HEK293 (cell line): ENCODE results near the gene CHL1.

ENCODE experiments used
- CTCF ChIA-PET: fragments of 350-600 bp; formaldehyde crosslinking; extraction: SDS; loops from one replicate; lab custom pipeline; 2021; ENCODE audit warnings: antibody characterized with exemption; lab: Yijun Ruan, JAX
- POLR2A ChIA-PET: fragments of 300-600 bp; formaldehyde crosslinking; extraction: SDS; loops from one replicate; lab custom pipeline; 2020; ENCODE audit warnings: antibody characterized with exemption, inconsistent platforms; lab: Yijun Ruan, JAX
- H3K27ac ChIP-seq: fragments of 200-500 bp; sonication (Bioruptor generic); 2 replicates; pipeline ENCODE4 v1.5.1; 2014; ENCODE audit warnings: low read depth, low read length, control low read depth, inconsistent platforms; ENCODE audit errors: extremely low read depth
- H3K36me3 ChIP-seq, 2 experiments: fragments of 200-500 bp in 1 of 2; sonication (Bioruptor generic) in 1 of 2; 1 replicate in 1 of 2; 2 replicates in 1 of 2; pipeline ENCODE4 v1.5.1; 2014 to 2017; ENCODE audit warnings: inconsistent platforms in 2 of 2, low read length in 2 of 2; ENCODE audit not compliant: control insufficient read depth in 2 of 2, insufficient read depth in 1 of 2
- H3K4me1 ChIP-seq: fragments of 200-500 bp; sonication (Bioruptor generic); 2 replicates; pipeline ENCODE4 v1.5.1; 2014; ENCODE audit warnings: mild to moderate bottlenecking, low read length, inconsistent platforms; ENCODE audit not compliant: control insufficient read depth, insufficient read depth
- H3K4me3 ChIP-seq: 2 replicates; pipeline ENCODE4 v1.5.1; 2011; ENCODE audit warnings: low read depth, mild to moderate bottlenecking, control low read depth, low read length, moderate library complexity
- H3K9me3 ChIP-seq: fragments of 200-500 bp; sonication (Bioruptor generic); 2 replicates; pipeline ENCODE4 v1.5.1; 2014; ENCODE audit warnings: low read depth, low read length, inconsistent platforms; ENCODE audit not compliant: control insufficient read depth, insufficient read depth
- BCL11A ChIP-seq: fragments of 450-650 bp; formaldehyde crosslinking; IDR thresholded peaks from 2 replicates; pipeline ENCODE4 v1.5.1; 2016; ENCODE audit warnings: low read depth, missing biosample characterization, missing genetic modification characterization
- GLI4 ChIP-seq: fragments of 450-650 bp; formaldehyde crosslinking; IDR thresholded peaks from 2 replicates; pipeline ENCODE4 v1.5.1; 2016; ENCODE audit warnings: missing biosample characterization, missing genetic modification characterization
- KLF7 ChIP-seq: fragments of 450-650 bp; formaldehyde crosslinking; IDR thresholded peaks from 2 replicates; pipeline ENCODE4 v1.5.1; 2016; ENCODE audit warnings: missing biosample characterization, missing genetic modification characterization, borderline replicate concordance
- KLF9 ChIP-seq: fragments of 450-650 bp; formaldehyde crosslinking; IDR thresholded peaks from 2 replicates; pipeline ENCODE4 v1.5.1; 2016; ENCODE audit warnings: missing biosample characterization, missing genetic modification characterization, low read depth
- MYNN ChIP-seq: fragments of 450-650 bp; formaldehyde crosslinking; IDR thresholded peaks from 2 replicates; pipeline ENCODE4 v1.5.1; 2016; ENCODE audit warnings: missing biosample characterization, missing genetic modification characterization, borderline replicate concordance
- OVOL3 ChIP-seq: fragments of 450-650 bp; formaldehyde crosslinking; IDR thresholded peaks from 2 replicates; pipeline ENCODE4 v1.5.1; 2016; ENCODE audit warnings: missing biosample characterization, missing genetic modification characterization
- PRDM1 ChIP-seq: fragments of 450-650 bp; formaldehyde crosslinking; IDR thresholded peaks from 2 replicates; pipeline ENCODE4; 2016; ENCODE audit warnings: missing biosample characterization, missing genetic modification characterization
- RBAK ChIP-seq: fragments of 450-650 bp; formaldehyde crosslinking; IDR thresholded peaks from 2 replicates; pipeline ENCODE4 v1.5.1; 2016; ENCODE audit warnings: missing biosample characterization, missing genetic modification characterization
- SP2 ChIP-seq: fragments of 450-650 bp; formaldehyde crosslinking; IDR thresholded peaks from 2 replicates; pipeline ENCODE4 v1.5.1; 2016; ENCODE audit warnings: missing biosample characterization, missing genetic modification characterization
- WT1 ChIP-seq: fragments of 450-650 bp; formaldehyde crosslinking; IDR thresholded peaks from 2 replicates; pipeline ENCODE4 v1.5.1; 2016; ENCODE audit warnings: missing biosample characterization, missing genetic modification characterization
- ZFHX2 ChIP-seq: fragments of 450-650 bp; formaldehyde crosslinking; conservative IDR thresholded peaks from 2 replicates; pipeline ENCODE4 v1.5.1; 2016; ENCODE audit warnings: missing biosample characterization, missing genetic modification characterization
- ZNF114 ChIP-seq: fragments of 450-650 bp; formaldehyde crosslinking; IDR thresholded peaks from 2 replicates; pipeline ENCODE4 v1.5.0; 2017; ENCODE audit warnings: missing biosample characterization, missing genetic modification characterization
- ZNF157 ChIP-seq: fragments of 450-650 bp; formaldehyde crosslinking; IDR thresholded peaks from 2 replicates; pipeline ENCODE4 v1.5.1; 2016; ENCODE audit warnings: missing biosample characterization, missing genetic modification characterization
- ZNF19 ChIP-seq: fragments of 450-650 bp; formaldehyde crosslinking; IDR thresholded peaks from 2 replicates; pipeline ENCODE4; 2016; ENCODE audit warnings: missing biosample characterization, missing genetic modification characterization, low read depth
- ZNF223 ChIP-seq: fragments of 450-650 bp; formaldehyde crosslinking; IDR thresholded peaks from 2 replicates; pipeline ENCODE4 v1.5.1; 2016; ENCODE audit warnings: missing biosample characterization, missing genetic modification characterization
- ZNF248 ChIP-seq: fragments of 450-650 bp; formaldehyde crosslinking; IDR thresholded peaks from 2 replicates; pipeline ENCODE4 v1.5.1; 2017; ENCODE audit warnings: missing biosample characterization, missing genetic modification characterization
- ZNF341 ChIP-seq: fragments of 450-650 bp; formaldehyde crosslinking; IDR thresholded peaks from 2 replicates; pipeline ENCODE4; 2016; ENCODE audit warnings: low read depth, missing biosample characterization, missing genetic modification characterization
- ZNF350 ChIP-seq: fragments of 450-650 bp; formaldehyde crosslinking; IDR thresholded peaks from 2 replicates; pipeline ENCODE4 v1.5.0; 2017; ENCODE audit warnings: missing biosample characterization, mild to moderate bottlenecking, missing genetic modification characterization
- ZNF404 ChIP-seq: fragments of 450-650 bp; formaldehyde crosslinking; IDR thresholded peaks from 2 replicates; pipeline ENCODE4 v1.5.1; 2017; ENCODE audit warnings: missing biosample characterization, missing genetic modification characterization
- ZNF510 ChIP-seq: fragments of 450-650 bp; formaldehyde crosslinking; IDR thresholded peaks from 2 replicates; pipeline ENCODE4 v1.5.1; 2018; ENCODE audit warnings: mild to moderate bottlenecking, missing genetic modification characterization, missing biosample characterization; ENCODE audit not compliant: insufficient replicate concordance
- ZNF529 ChIP-seq: fragments of 450-650 bp; formaldehyde crosslinking; IDR thresholded peaks from 2 replicates; pipeline ENCODE4 v1.5.1; 2017; ENCODE audit warnings: missing genetic modification characterization, missing biosample characterization; ENCODE audit not compliant: insufficient replicate concordance
- ZNF544 ChIP-seq: fragments of 450-650 bp; formaldehyde crosslinking; IDR thresholded peaks from 2 replicates; pipeline ENCODE4 v1.5.0; 2017; ENCODE audit warnings: missing biosample characterization, missing genetic modification characterization
- ZNF792 ChIP-seq: fragments of 450-650 bp; formaldehyde crosslinking; IDR thresholded peaks from 2 replicates; pipeline ENCODE4 v1.5.1; 2016; ENCODE audit warnings: missing biosample characterization, missing genetic modification characterization
- ZNF830 ChIP-seq: fragments of 450-650 bp; IDR thresholded peaks from 2 replicates; pipeline ENCODE4 v1.5.0; 2018; ENCODE audit warnings: missing biosample characterization, missing genetic modification characterization, low read depth, mild to moderate bottlenecking, moderate library complexity
- ZSCAN16 ChIP-seq: fragments of 450-650 bp; formaldehyde crosslinking; IDR thresholded peaks from 2 replicates; pipeline ENCODE4 v1.5.1; 2016; ENCODE audit warnings: missing biosample characterization, missing genetic modification characterization
- ZSCAN30 ChIP-seq: fragments of 450-650 bp; IDR thresholded peaks from 2 replicates; pipeline ENCODE4 v1.5.1; 2018; ENCODE audit warnings: missing biosample characterization, mild to moderate bottlenecking, missing genetic modification characterization, moderate library complexity
- TF ChIP-seq, protein P1 (sequence below): fragments of 450-650 bp; formaldehyde crosslinking; IDR thresholded peaks from 2 replicates; pipeline ENCODE4 v1.5.1; 2016; ENCODE audit warnings: missing biosample characterization, missing genetic modification characterization
- TF ChIP-seq, protein P2 (sequence below): fragments of 450-650 bp; formaldehyde crosslinking; IDR thresholded peaks from 2 replicates; pipeline ENCODE4 v1.5.1; 2016; ENCODE audit warnings: missing biosample characterization, missing genetic modification characterization, low read depth
- TF ChIP-seq, protein P3 (sequence below): fragments of 450-650 bp; formaldehyde crosslinking; IDR thresholded peaks from 2 replicates; pipeline ENCODE4 v1.5.1; 2017; ENCODE audit warnings: missing biosample characterization, missing genetic modification characterization
- TF ChIP-seq, protein P4 (sequence below): fragments of 450-650 bp; formaldehyde crosslinking; IDR thresholded peaks from 2 replicates; pipeline ENCODE4 v1.5.1; 2016; ENCODE audit warnings: missing biosample characterization, missing genetic modification characterization, low read depth

CHL1 gene

GRCh38 chr3:260898-261297 lies 64.3 kb downstream of the CHL1 start:
- CTCF ChIA-PET: no interaction called here

GRCh38 chr3:263393-263792 lies 66.8 kb downstream of the CHL1 start:
- CTCF ChIA-PET: interaction anchor here (0.7 kb wide), 1 partner anchor 10 kb away, joined by 3 read pairs; no protein-coding TSS in a partner anchor
- POLR2A ChIA-PET: no interaction called here

More at GRCh38 chr3:260898-261297, 64.3 kb downstream of the CHL1 start:
- no peak overlapping the region for H3K27ac ChIP-seq
- POLR2A ChIA-PET: no interaction called here
- no peak overlapping the region for H3K4me3 ChIP-seq
- TF ChIP-seq WT1 (tag by site-specific recombination) (no peak), ZNF114 (tag by site-specific recombination) (no peak), ZSCAN16 (tag by site-specific recombination) (no peak), ZNF350 (tag by site-specific recombination) (no peak), RBAK (no peak), ZNF248 (no peak), MYNN (tag by site-specific recombination) (no peak), ZNF544 (tag by site-specific recombination) (no peak), PRDM1 (no peak), BCL11A (tag by site-specific recombination) (no peak), ZNF792 (tag by site-specific recombination) (no peak), ZNF223 (tag by site-specific recombination) (no peak)
- TF ChIP-seq, protein P1, sequence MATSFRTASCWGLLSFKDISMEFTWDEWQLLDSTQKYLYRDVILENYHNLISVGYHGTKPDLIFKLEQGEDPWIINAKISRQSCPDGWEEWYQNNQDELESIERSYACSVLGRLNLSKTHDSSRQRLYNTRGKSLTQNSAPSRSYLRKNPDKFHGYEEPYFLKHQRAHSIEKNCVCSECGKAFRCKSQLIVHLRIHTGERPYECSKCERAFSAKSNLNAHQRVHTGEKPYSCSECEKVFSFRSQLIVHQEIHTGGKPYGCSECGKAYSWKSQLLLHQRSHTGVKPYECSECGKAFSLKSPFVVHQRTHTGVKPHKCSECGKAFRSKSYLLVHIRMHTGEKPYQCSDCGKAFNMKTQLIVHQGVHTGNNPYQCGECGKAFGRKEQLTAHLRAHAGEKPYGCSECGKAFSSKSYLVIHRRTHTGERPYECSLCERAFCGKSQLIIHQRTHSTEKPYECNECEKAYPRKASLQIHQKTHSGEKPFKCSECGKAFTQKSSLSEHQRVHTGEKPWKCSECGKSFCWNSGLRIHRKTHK: no peak
- TF ChIP-seq, protein P2, sequence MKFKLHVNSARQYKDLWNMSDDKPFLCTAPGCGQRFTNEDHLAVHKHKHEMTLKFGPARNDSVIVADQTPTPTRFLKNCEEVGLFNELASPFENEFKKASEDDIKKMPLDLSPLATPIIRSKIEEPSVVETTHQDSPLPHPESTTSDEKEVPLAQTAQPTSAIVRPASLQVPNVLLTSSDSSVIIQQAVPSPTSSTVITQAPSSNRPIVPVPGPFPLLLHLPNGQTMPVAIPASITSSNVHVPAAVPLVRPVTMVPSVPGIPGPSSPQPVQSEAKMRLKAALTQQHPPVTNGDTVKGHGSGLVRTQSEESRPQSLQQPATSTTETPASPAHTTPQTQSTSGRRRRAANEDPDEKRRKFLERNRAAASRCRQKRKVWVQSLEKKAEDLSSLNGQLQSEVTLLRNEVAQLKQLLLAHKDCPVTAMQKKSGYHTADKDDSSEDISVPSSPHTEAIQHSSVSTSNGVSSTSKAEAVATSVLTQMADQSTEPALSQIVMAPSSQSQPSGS (tag by site-specific recombination): no peak
- TF ChIP-seq, all 188 proteins: peak for 0
- Histone ChIP-seq H3K36me3 (no peaks in the 10 kb centered on the region), H3K4me1 (no peaks in the 10 kb centered on the region), H3K9me3 (no peaks in the 10 kb centered on the region)

More at GRCh38 chr3:263393-263792, 66.8 kb downstream of the CHL1 start:
- H3K4me1 ChIP-seq: no peaks in the 10 kb centered on the region
- H3K36me3 ChIP-seq: no peaks in the 10 kb centered on the region
- TF ChIP-seq ZNF510: no peak
- TF ChIP-seq KLF7 (tag by site-specific recombination): no peak
- no peak for TF ChIP-seq ZNF830
- no peak for TF ChIP-seq OVOL3 (tag by site-specific recombination)
- TF ChIP-seq, protein P3, sequence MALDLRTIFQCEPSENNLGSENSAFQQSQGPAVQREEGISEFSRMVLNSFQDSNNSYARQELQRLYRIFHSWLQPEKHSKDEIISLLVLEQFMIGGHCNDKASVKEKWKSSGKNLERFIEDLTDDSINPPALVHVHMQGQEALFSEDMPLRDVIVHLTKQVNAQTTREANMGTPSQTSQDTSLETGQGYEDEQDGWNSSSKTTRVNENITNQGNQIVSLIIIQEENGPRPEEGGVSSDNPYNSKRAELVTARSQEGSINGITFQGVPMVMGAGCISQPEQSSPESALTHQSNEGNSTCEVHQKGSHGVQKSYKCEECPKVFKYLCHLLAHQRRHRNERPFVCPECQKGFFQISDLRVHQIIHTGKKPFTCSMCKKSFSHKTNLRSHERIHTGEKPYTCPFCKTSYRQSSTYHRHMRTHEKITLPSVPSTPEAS (tag by site-specific recombination): no peak
- TF ChIP-seq ZNF157 (tag by site-specific recombination): no peak
- no peak for TF ChIP-seq ZNF404 (tag by site-specific recombination)
- TF ChIP-seq KLF9 (tag by site-specific recombination): no peak
- no peak for TF ChIP-seq ZNF529 (tag by site-specific recombination)
- TF ChIP-seq, protein P4, sequence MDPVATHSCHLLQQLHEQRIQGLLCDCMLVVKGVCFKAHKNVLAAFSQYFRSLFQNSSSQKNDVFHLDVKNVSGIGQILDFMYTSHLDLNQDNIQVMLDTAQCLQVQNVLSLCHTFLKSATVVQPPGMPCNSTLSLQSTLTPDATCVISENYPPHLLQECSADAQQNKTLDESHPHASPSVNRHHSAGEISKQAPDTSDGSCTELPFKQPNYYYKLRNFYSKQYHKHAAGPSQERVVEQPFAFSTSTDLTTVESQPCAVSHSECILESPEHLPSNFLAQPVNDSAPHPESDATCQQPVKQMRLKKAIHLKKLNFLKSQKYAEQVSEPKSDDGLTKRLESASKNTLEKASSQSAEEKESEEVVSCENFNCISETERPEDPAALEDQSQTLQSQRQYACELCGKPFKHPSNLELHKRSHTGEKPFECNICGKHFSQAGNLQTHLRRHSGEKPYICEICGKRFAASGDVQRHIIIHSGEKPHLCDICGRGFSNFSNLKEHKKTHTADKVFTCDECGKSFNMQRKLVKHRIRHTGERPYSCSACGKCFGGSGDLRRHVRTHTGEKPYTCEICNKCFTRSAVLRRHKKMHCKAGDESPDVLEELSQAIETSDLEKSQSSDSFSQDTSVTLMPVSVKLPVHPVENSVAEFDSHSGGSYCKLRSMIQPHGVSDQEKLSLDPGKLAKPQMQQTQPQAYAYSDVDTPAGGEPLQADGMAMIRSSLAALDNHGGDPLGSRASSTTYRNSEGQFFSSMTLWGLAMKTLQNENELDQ (tag by site-specific recombination): no peak
- TF ChIP-seq ZSCAN30 (tag by site-specific recombination): no peak
- no peak for TF ChIP-seq GLI4 (tag by site-specific recombination)
- TF ChIP-seq, protein P2 (tag by site-specific recombination): no peak
- TF ChIP-seq ZNF341: no peak
- no peak for TF ChIP-seq ZFHX2 (tag by site-specific recombination)
- no peak for TF ChIP-seq MYNN (tag by site-specific recombination)
- TF ChIP-seq SP2: no peak
- TF ChIP-seq ZNF19 (tag by site-specific recombination): no peak
- TF ChIP-seq, all 188 proteins: peak for 0
- no peak overlapping the region for H3K27ac ChIP-seq
- no peaks in the 10 kb centered on the region for H3K9me3 ChIP-seq
- H3K4me3 ChIP-seq: no peak overlapping the region
